Measurements from ENCODE around the gene NTN4. TPM values are rescaled to one million over a fixed set of nuclear protein-coding genes. Genes with fewer than 3 reads are reported as not detected.

NTN4 gene
- total and polyA plus RNA-seq, 7 experiments from 2014 or later = 0.08 to 0.86 TPM; not detected in 5

GRCh38 chr12:95630496-95630895, 160.1 kb downstream of the NTN4 start:
- H3K36me3 ChIP-seq (ENCODE audit: control insufficient read depth in 2 of 3, insufficient read depth in 3 of 3, low read length in 3 of 3) = no peaks in the 10 kb centered on the region
- H3K4me3 ChIP-seq (ENCODE audit: low read length) = no peak overlapping the region
- Mint-ChIP-seq H3K27me3 (peaks cover 0 to 4% (median 0%) of the 10 kb centered on the region in 5 donors), H3K4me1 (no peaks in the 10 kb centered on the region), H3K4me3 (no peak overlapping the region), H3K9me3 (no peaks in the 10 kb centered on the region), H3K27ac (no peak overlapping the region), H3K36me3 (peaks cover 0 to 3% (median 0%) of the 10 kb centered on the region in 5 donors)
- no peaks in the 10 kb centered on the region for H3K4me1 ChIP-seq (ENCODE audit: control insufficient read depth in 2 of 2, insufficient read depth in 2 of 2, low read length in 2 of 2)
- H3K9me3 ChIP-seq (ENCODE audit: control insufficient read depth in 2 of 3, low read length in 3 of 3) = no peaks in the 10 kb centered on the region
- H3K27me3 ChIP-seq (ENCODE audit: control insufficient read depth in 2 of 2, insufficient read depth in 2 of 2, low read length in 2 of 2) = no peaks in the 10 kb centered on the region
- no peak for DNase-seq
- POLR2A ChIA-PET = no interaction called here
- no peak overlapping the region for H3K27ac ChIP-seq (ENCODE audit: low read depth, low read length)
- intact Hi-C loops (cut with micrococcal nuclease) = no loop called here
- CTCF ChIA-PET = no interaction called here
- ATAC-seq = no peak

GRCh38 chr12:95629392-95629791, 161.2 kb downstream of the NTN4 start:
- Mint-ChIP-seq H3K9me3 (no peaks in the 10 kb centered on the region), H3K36me3 (peaks cover 0 to 3% (median 0%) of the 10 kb centered on the region in 5 donors)
- intact Hi-C loops (cut with micrococcal nuclease) = loop anchor here in 1 of 2 donors (10.0 kb wide), 1 partner anchor 185 kb away; no protein-coding TSS in a partner anchor

GRCh38 chr12:95626854-95627253, 163.7 kb downstream of the NTN4 start:
- ATAC-seq (no peak), DNase-seq (no peak)
- H3K4me3 Mint-ChIP-seq = no peak overlapping the region
- H3K36me3 Mint-ChIP-seq = no peaks in the 10 kb centered on the region
- no peak overlapping the region for H3K27ac Mint-ChIP-seq
- Histone ChIP-seq H3K27ac (ENCODE audit: low read depth, low read length) (no peak overlapping the region), H3K4me1 (ENCODE audit: control insufficient read depth in 2 of 2, insufficient read depth in 2 of 2, low read length in 2 of 2) (no peaks in the 10 kb centered on the region), H3K27me3 (ENCODE audit: control insufficient read depth in 2 of 2, insufficient read depth in 2 of 2, low read length in 2 of 2) (no peaks in the 10 kb centered on the region), H3K36me3 (ENCODE audit: control insufficient read depth in 2 of 3, insufficient read depth in 3 of 3, low read length in 3 of 3) (no peaks in the 10 kb centered on the region), H3K9me3 (ENCODE audit: control insufficient read depth in 2 of 3, low read length in 3 of 3) (no peaks in the 10 kb centered on the region), H3K4me3 (ENCODE audit: low read length) (no peak overlapping the region)
- H3K27me3 Mint-ChIP-seq = peaks cover 0 to 14% (median 0%) of the 10 kb centered on the region in 5 donors
- H3K4me1 Mint-ChIP-seq = no peaks in the 10 kb centered on the region
- POLR2A ChIA-PET = no interaction called here
- intact Hi-C loops (cut with micrococcal nuclease) = loop anchor here in 1 of 2 donors (10.0 kb wide), 1 partner anchor 188 kb away; no protein-coding TSS in a partner anchor
- peaks cover 0 to 2% (median 0%) of the 10 kb centered on the region in 11 donors for H3K9me3 Mint-ChIP-seq
- CTCF ChIA-PET = no interaction called here

More at GRCh38 chr12:95629392-95629791, 161.2 kb downstream of the NTN4 start:
- no peak for DNase-seq
- Histone ChIP-seq H3K27ac (ENCODE audit: low read depth, low read length) (no peak overlapping the region), H3K36me3 (ENCODE audit: control insufficient read depth in 2 of 3, insufficient read depth in 3 of 3, low read length in 3 of 3) (no peaks in the 10 kb centered on the region), H3K4me1 (ENCODE audit: control insufficient read depth in 2 of 2, insufficient read depth in 2 of 2, low read length in 2 of 2) (no peaks in the 10 kb centered on the region), H3K4me3 (ENCODE audit: low read length) (no peak overlapping the region), H3K9me3 (ENCODE audit: control insufficient read depth in 2 of 3, low read length in 3 of 3) (no peaks in the 10 kb centered on the region), H3K27me3 (ENCODE audit: control insufficient read depth in 2 of 2, insufficient read depth in 2 of 2, low read length in 2 of 2) (no peaks in the 10 kb centered on the region)
- no peaks in the 10 kb centered on the region for H3K4me1 Mint-ChIP-seq
- ChIA-PET POLR2A (no interaction called here), CTCF (no interaction called here)
- H3K27me3 Mint-ChIP-seq = peaks cover 0 to 4% (median 0%) of the 10 kb centered on the region in 5 donors
- H3K4me3 Mint-ChIP-seq = no peak overlapping the region
- no peak for ATAC-seq
- H3K27ac Mint-ChIP-seq = no peak overlapping the region

GRCh38 chr12:95625012-95625411, 165.6 kb downstream of the NTN4 start:
- Histone ChIP-seq H3K4me3 (ENCODE audit: low read length) (no peak overlapping the region), H3K27ac (ENCODE audit: low read depth, low read length) (no peak overlapping the region), H3K9me3 (ENCODE audit: control insufficient read depth in 2 of 3, low read length in 3 of 3) (no peaks in the 10 kb centered on the region), H3K27me3 (ENCODE audit: control insufficient read depth in 2 of 2, insufficient read depth in 2 of 2, low read length in 2 of 2) (no peaks in the 10 kb centered on the region), H3K36me3 (ENCODE audit: control insufficient read depth in 2 of 3, insufficient read depth in 3 of 3, low read length in 3 of 3) (no peaks in the 10 kb centered on the region), H3K4me1 (ENCODE audit: control insufficient read depth in 2 of 2, insufficient read depth in 2 of 2, low read length in 2 of 2) (no peaks in the 10 kb centered on the region)
- ATAC-seq (no peak), DNase-seq (no peak)
- H3K27ac Mint-ChIP-seq = no peak overlapping the region
- peaks cover 0 to 2% (median 0%) of the 10 kb centered on the region in 11 donors for H3K9me3 Mint-ChIP-seq
- intact Hi-C loops (cut with micrococcal nuclease) = loop anchor here in 1 of 2 donors (10.0 kb wide), 1 partner anchor 190 kb away; no protein-coding TSS in a partner anchor
- no peak overlapping the region for H3K4me3 Mint-ChIP-seq
- no peaks in the 10 kb centered on the region for H3K36me3 Mint-ChIP-seq
- no peaks in the 10 kb centered on the region for H3K4me1 Mint-ChIP-seq
- H3K27me3 Mint-ChIP-seq = peaks cover 0 to 22% (median 0%) of the 10 kb centered on the region in 5 donors
- POLR2A ChIA-PET = no interaction called here
- CTCF ChIA-PET = no interaction called here

GRCh38 chr12:95624589-95624988, 166.0 kb downstream of the NTN4 start:
- no peaks in the 10 kb centered on the region for H3K9me3 ChIP-seq (ENCODE audit: control insufficient read depth in 2 of 3, low read length in 3 of 3)
- H3K4me3 Mint-ChIP-seq = no peak overlapping the region
- H3K9me3 Mint-ChIP-seq = peaks cover 0 to 2% (median 0%) of the 10 kb centered on the region in 11 donors
- H3K27ac Mint-ChIP-seq = no peak overlapping the region
- H3K27ac ChIP-seq (ENCODE audit: low read depth, low read length) = no peak overlapping the region
- intact Hi-C loops (cut with micrococcal nuclease) = loop anchor here in 1 of 2 donors (10.0 kb wide), 1 partner anchor 190 kb away; no protein-coding TSS in a partner anchor
- ATAC-seq (no peak), DNase-seq (no peak)
- peaks cover 0 to 24% (median 0%) of the 10 kb centered on the region in 5 donors for H3K27me3 Mint-ChIP-seq
- ChIA-PET POLR2A (no interaction called here), CTCF (no interaction called here)
- H3K4me1 ChIP-seq (ENCODE audit: control insufficient read depth in 2 of 2, insufficient read depth in 2 of 2, low read length in 2 of 2) = no peaks in the 10 kb centered on the region
- no peaks in the 10 kb centered on the region for H3K4me1 Mint-ChIP-seq
- H3K36me3 Mint-ChIP-seq = no peaks in the 10 kb centered on the region
- no peak overlapping the region for H3K4me3 ChIP-seq (ENCODE audit: low read length)
- no peaks in the 10 kb centered on the region for H3K27me3 ChIP-seq (ENCODE audit: control insufficient read depth in 2 of 2, insufficient read depth in 2 of 2, low read length in 2 of 2)
- H3K36me3 ChIP-seq (ENCODE audit: control insufficient read depth in 2 of 3, insufficient read depth in 3 of 3, low read length in 3 of 3) = no peaks in the 10 kb centered on the region

- POLR2A ChIA-PET = no interaction called here
- DNase-seq (no peak), ATAC-seq (peak; percentile 61)
- H3K9me3 ChIP-seq (ENCODE audit: control insufficient read depth in 2 of 3, low read length in 3 of 3) = no peaks in the 10 kb centered on the region
- no peaks in the 10 kb centered on the region for H3K4me1 Mint-ChIP-seq
- no peak overlapping the region for H3K4me3 ChIP-seq (ENCODE audit: low read length)
- no peaks in the 10 kb centered on the region for H3K27me3 ChIP-seq (ENCODE audit: control insufficient read depth in 2 of 2, insufficient read depth in 2 of 2, low read length in 2 of 2)
- no peaks in the 10 kb centered on the region for H3K36me3 ChIP-seq (ENCODE audit: control insufficient read depth in 2 of 3, insufficient read depth in 3 of 3, low read length in 3 of 3)
- no peak overlapping the region for H3K27ac ChIP-seq (ENCODE audit: low read depth, low read length)
- no peaks in the 10 kb centered on the region for H3K36me3 Mint-ChIP-seq
- no peak overlapping the region for H3K4me3 Mint-ChIP-seq
- no peaks in the 10 kb centered on the region for H3K4me1 ChIP-seq (ENCODE audit: control insufficient read depth in 2 of 2, insufficient read depth in 2 of 2, low read length in 2 of 2)
- H3K27me3 Mint-ChIP-seq = peaks cover 0 to 24% (median 0%) of the 10 kb centered on the region in 5 donors
- intact Hi-C loops (cut with micrococcal nuclease) = loop anchor here in 1 of 2 donors (10.0 kb wide), 1 partner anchor 191 kb away; no protein-coding TSS in a partner anchor
- H3K9me3 Mint-ChIP-seq = peaks cover 0 to 2% (median 0%) of the 10 kb centered on the region in 11 donors
- no peak overlapping the region for H3K27ac Mint-ChIP-seq
- CTCF ChIA-PET = no interaction called here
These were observed 166.9 kb downstream of the NTN4 start for GRCh38 chr12:95623554-95624170.

GRCh38 chr12:95622879-95623278, 167.7 kb downstream of the NTN4 start:
- H3K27me3 ChIP-seq (ENCODE audit: control insufficient read depth in 2 of 2, insufficient read depth in 2 of 2, low read length in 2 of 2) = no peaks in the 10 kb centered on the region
- ATAC-seq (no peak), DNase-seq (no peak)
- no peaks in the 10 kb centered on the region for H3K9me3 ChIP-seq (ENCODE audit: control insufficient read depth in 2 of 3, low read length in 3 of 3)
- H3K36me3 Mint-ChIP-seq = no peaks in the 10 kb centered on the region
- no peak overlapping the region for H3K4me3 Mint-ChIP-seq
- H3K36me3 ChIP-seq (ENCODE audit: control insufficient read depth in 2 of 3, insufficient read depth in 3 of 3, low read length in 3 of 3) = no peaks in the 10 kb centered on the region
- no peak overlapping the region for H3K27ac ChIP-seq (ENCODE audit: low read depth, low read length)
- POLR2A ChIA-PET = no interaction called here
- no peaks in the 10 kb centered on the region for H3K4me1 Mint-ChIP-seq
- peaks cover 0 to 2% (median 0%) of the 10 kb centered on the region in 11 donors for H3K9me3 Mint-ChIP-seq
- H3K4me3 ChIP-seq (ENCODE audit: low read length) = no peak overlapping the region
- H3K27ac Mint-ChIP-seq = no peak overlapping the region
- peaks cover 0 to 24% (median 0%) of the 10 kb centered on the region in 5 donors for H3K27me3 Mint-ChIP-seq
- CTCF ChIA-PET = interaction anchor here (0.6 kb wide), 1 partner anchor 13 kb away, joined by 3 read pairs; no protein-coding TSS in a partner anchor
- no peaks in the 10 kb centered on the region for H3K4me1 ChIP-seq (ENCODE audit: control insufficient read depth in 2 of 2, insufficient read depth in 2 of 2, low read length in 2 of 2)
- intact Hi-C loops (cut with micrococcal nuclease) = loop anchor here in 1 of 2 donors (10.0 kb wide), 1 partner anchor 192 kb away; no protein-coding TSS in a partner anchor
